GM12873 (cell line): ENCODE results near the gene IGFBP2.

Source experiments
- TF ChIP-seq, protein P1 (sequence below): IDR thresholded peaks from 2 replicates; pipeline ENCODE4 v1.5.1; 2012; ENCODE audit warnings: low read depth, mild to moderate bottlenecking, moderate library complexity, low read length, control low read depth; ENCODE audit not compliant: insufficient read depth; ENCODE audit errors: missing control alignments

Gene IGFBP2

DNA sequence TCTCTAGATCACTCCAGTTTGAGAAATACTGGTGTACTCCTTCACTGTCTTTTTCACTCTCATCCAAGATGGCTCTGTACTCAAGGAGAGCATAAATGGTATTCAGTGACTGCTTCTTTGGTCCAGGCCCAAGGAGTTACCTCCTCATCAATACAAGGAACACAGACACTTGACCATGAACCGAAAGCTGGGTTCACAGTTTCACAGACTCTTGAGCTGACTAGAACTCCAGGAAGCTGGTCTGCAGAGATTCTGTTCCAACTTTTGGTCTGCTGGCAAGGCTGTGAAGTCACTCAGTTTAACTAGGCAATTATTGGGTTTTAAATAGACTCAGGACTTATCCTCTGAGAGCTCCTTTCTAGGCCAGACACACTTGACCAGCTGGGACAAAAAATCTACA, 69.5 kb downstream of the IGFBP2 start:
- TF ChIP-seq, protein P1, sequence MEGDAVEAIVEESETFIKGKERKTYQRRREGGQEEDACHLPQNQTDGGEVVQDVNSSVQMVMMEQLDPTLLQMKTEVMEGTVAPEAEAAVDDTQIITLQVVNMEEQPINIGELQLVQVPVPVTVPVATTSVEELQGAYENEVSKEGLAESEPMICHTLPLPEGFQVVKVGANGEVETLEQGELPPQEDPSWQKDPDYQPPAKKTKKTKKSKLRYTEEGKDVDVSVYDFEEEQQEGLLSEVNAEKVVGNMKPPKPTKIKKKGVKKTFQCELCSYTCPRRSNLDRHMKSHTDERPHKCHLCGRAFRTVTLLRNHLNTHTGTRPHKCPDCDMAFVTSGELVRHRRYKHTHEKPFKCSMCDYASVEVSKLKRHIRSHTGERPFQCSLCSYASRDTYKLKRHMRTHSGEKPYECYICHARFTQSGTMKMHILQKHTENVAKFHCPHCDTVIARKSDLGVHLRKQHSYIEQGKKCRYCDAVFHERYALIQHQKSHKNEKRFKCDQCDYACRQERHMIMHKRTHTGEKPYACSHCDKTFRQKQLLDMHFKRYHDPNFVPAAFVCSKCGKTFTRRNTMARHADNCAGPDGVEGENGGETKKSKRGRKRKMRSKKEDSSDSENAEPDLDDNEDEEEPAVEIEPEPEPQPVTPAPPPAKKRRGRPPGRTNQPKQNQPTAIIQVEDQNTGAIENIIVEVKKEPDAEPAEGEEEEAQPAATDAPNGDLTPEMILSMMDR: no peak

- TF ChIP-seq, protein P1: no peak
These were observed 77.5 kb downstream of the IGFBP2 start for GRCh38 chr2:216710551-216711301.

- TF ChIP-seq, protein P1: no peak
These were observed 78.1 kb downstream of the IGFBP2 start for GRCh38 chr2:216711348-216711747.

DNA sequence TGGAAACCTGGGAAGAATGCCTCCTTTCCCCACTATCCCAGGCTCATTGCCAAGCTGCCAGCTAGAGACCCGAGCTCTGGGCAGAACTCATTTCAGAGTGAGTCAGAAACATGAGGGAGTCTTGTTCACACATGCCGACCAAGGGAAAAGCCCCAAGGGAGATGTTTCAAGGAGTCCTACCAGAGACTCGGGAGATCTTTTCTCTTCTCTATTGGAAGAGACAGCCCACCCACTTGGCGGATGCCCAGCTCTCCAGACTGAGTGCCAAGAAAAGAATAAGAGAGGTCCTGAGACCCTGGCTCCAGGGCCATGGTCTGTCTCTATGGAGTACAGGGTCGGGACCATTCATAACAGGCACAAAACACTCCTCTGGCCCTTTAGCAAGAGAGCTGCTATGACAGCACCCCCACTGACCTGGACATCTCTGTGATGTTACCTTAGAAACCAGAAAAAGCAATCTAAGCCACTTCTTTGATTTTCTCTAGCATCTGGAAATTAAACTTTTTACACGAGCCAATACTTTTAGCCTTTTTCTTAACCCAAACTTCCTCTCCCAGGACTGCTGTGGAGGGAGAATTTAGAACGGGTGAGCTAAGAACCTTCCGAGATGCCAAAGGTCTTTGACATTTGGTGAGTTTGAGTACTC, 80.6 kb downstream of the IGFBP2 start:
- TF ChIP-seq, protein P1: no peak
